Smooth muscle cell (in vitro differentiated cells): ENCODE results near the gene CPB1. TPM values are rescaled to one million over a fixed set of nuclear protein-coding genes. Genes with fewer than 3 reads are reported as not detected.

ENCODE experiments used
- DNase-seq: peaks from one replicate; lab custom pipeline; 2025; ENCODE audit not compliant: unreplicated experiment; lab: John Stamatoyannopoulos, UW
- H2AFZ ChIP-seq: fragments of 200-600 bp; sonication (generic); 2 replicates; pipeline ENCODE4 v1.6.0; 2016; ENCODE audit warnings: antibody characterized with exemption, low read depth, mild to moderate bottlenecking
- H3F3A ChIP-seq: fragments of 200-600 bp; sonication (generic); 2 replicates; pipeline ENCODE4 v1.6.0; 2017; ENCODE audit warnings: antibody characterized with exemption, low read depth
- H3K27ac ChIP-seq: fragments of 200-600 bp; sonication (generic); 2 replicates; pipeline ENCODE4 v1.5.1; 2016; ENCODE audit warnings: low read depth, mild to moderate bottlenecking
- H3K27me3 ChIP-seq: fragments of 200-600 bp; sonication (generic); 2 replicates; pipeline ENCODE4 v1.6.1; 2016; ENCODE audit warnings: low read depth, mild to moderate bottlenecking
- H3K36me3 ChIP-seq: fragments of 200-600 bp; sonication (generic); 2 replicates; pipeline ENCODE4 v1.5.1; 2016; ENCODE audit warnings: low read depth
- H3K4me1 ChIP-seq: fragments of 200-600 bp; sonication (generic); 2 replicates; pipeline ENCODE4 v1.5.1; 2016; ENCODE audit warnings: low read depth
- H3K4me2 ChIP-seq: fragments of 200-600 bp; sonication (generic); 2 replicates; pipeline ENCODE4 v1.6.0; 2016; ENCODE audit warnings: mild to moderate bottlenecking
- H3K4me3 ChIP-seq: fragments of 200-600 bp; sonication (generic); 2 replicates; pipeline ENCODE4 v1.5.1; 2016; ENCODE audit warnings: mild to moderate bottlenecking
- H3K79me2 ChIP-seq: fragments of 200-600 bp; sonication (generic); 2 replicates; pipeline ENCODE4 v1.6.0; 2016; ENCODE audit warnings: low read depth, mild to moderate bottlenecking
- H3K9ac ChIP-seq: fragments of 200-600 bp; sonication (generic); 2 replicates; pipeline ENCODE4 v1.6.0; 2016; ENCODE audit warnings: low read depth
- H3K9me3 ChIP-seq: fragments of 200-600 bp; sonication (generic); replicated peaks from 2 replicates; pipeline ENCODE4 v1.5.1; 2016; ENCODE audit warnings: low read depth
- H4K20me1 ChIP-seq: fragments of 200-600 bp; sonication (generic); 2 replicates; pipeline ENCODE4 v1.6.0; 2016; ENCODE audit warnings: low read depth
- CTCF ChIP-seq: fragments of 200-600 bp; sonication (generic); IDR thresholded peaks from 2 replicates; pipeline ENCODE4 v1.5.1; 2017; ENCODE audit warnings: borderline replicate concordance, mild to moderate bottlenecking, antibody characterized with exemption; ENCODE audit not compliant: insufficient read depth, poor library complexity, severe bottlenecking
- WGBS: methylation state at CpG from one replicate; pipeline ENCODE4 v1.1.7; 2016; ENCODE audit warnings: low lambda C conversion rate; 5-methylcytosine and 5-hydroxymethylcytosine counted together
- polyA plus RNA-seq: library from polyadenylated mRNA; unstranded; fragments of >200 nt; fragmentation: Nextera tagmentation; extraction: Ambion mirVana; gene quantifications from 2 replicates; pipeline ENCODE4 v1.2.1, GENCODE V29; 2016
- total RNA-seq: library from RNA; depleted of rRNA; stranded (reverse); fragments of >200 nt; gene quantifications from 2 replicates; pipeline ENCODE4 v1.2.3, GENCODE V29; 2014

The CPB1 gene
- total and polyA plus RNA-seq, 2 experiments from 2014 or later, result not detected

- H3K4me3 ChIP-seq, result no peak overlapping the region
- no peaks in the 10 kb centered on the region for H3K79me2 ChIP-seq
- H3K4me1 ChIP-seq, result no peaks in the 10 kb centered on the region
- no peak overlapping the region for H3K9ac ChIP-seq
- no peak overlapping the region for H3K4me2 ChIP-seq
- no peaks in the 10 kb centered on the region for H3K9me3 ChIP-seq
- no peak for DNase-seq
- no peaks in the 10 kb centered on the region for H3K36me3 ChIP-seq
- H3F3A ChIP-seq, result no peaks in the 10 kb centered on the region
- no peak overlapping the region for H3K27ac ChIP-seq
- TF ChIP-seq CTCF, result no peak
- no peaks in the 10 kb centered on the region for H3K27me3 ChIP-seq
- H2AFZ ChIP-seq, result no peak overlapping the region
- H4K20me1 ChIP-seq, result no peaks in the 10 kb centered on the region
Measured at GRCh38 chr3:148903941-148904340, 76.3 kb downstream of the CPB1 start.

GRCh38 chr3:148906667-148907066 is 79.1 kb downstream of the CPB1 start:
- Histone ChIP-seq H3K4me2 (no peak overlapping the region), H4K20me1 (no peaks in the 10 kb centered on the region), H3K36me3 (no peaks in the 10 kb centered on the region), H3F3A (no peaks in the 10 kb centered on the region), H3K9me3 (no peaks in the 10 kb centered on the region), H3K9ac (no peak overlapping the region), H3K79me2 (no peaks in the 10 kb centered on the region), H3K27ac (no peak overlapping the region), H2AFZ (no peak overlapping the region), H3K4me3 (no peak overlapping the region), H3K27me3 (no peaks in the 10 kb centered on the region), H3K4me1 (no peaks in the 10 kb centered on the region)
- no peak for TF ChIP-seq CTCF
- DNase-seq, result no peak
- 74% methylated on average over 2 of the region's 2 CpGs for WGBS

Other genes starting within 250 kb of the CPB1 start
- gene AGTR1, start 129.9 kb upstream of the CPB1 start, total RNA-seq, result 4.0 and 5.8 TPM in 2 replicates
- 0.98 and 3.2 TPM in 2 replicates for gene AGTR1, start 129.9 kb upstream of the CPB1 start, polyA plus RNA-seq
- not detected in 2 replicates for gene CPA3, start 37.5 kb downstream of the CPB1 start, total RNA-seq
- not detected in 2 replicates for gene CPA3, start 37.5 kb downstream of the CPB1 start, polyA plus RNA-seq
- 23.4 and 29.8 TPM in 2 replicates for gene GYG1, start 163.7 kb downstream of the CPB1 start, total RNA-seq
- 13.6 and 15.8 TPM in 2 replicates for gene GYG1, start 163.7 kb downstream of the CPB1 start, polyA plus RNA-seq